HAP-1 (cell line): ENCODE measurements around the gene CCL25.
"Not testable (repeated sequence)": the region's sequence is repeated elsewhere in the genome, so short reads cannot be mapped to it uniquely, and the experiment has no call there.

Source experiments
- DNase-seq, 2 experiments: peaks; one replicate each; pipeline ENCODE4 v3.0.0-alpha.2; 2016 to 2020; ENCODE audit warnings: low spot score in 2 of 2
- H3K27me3 ChIP-seq: fragments of 250-450 bp; sonication (Bioruptor Pico); 2 replicates; pipeline ENCODE4 v1.5.1; 2020; ENCODE audit warnings: low read depth, mild to moderate bottlenecking, moderate library complexity
- H3K36me3 ChIP-seq: fragments of 250-450 bp; sonication (Bioruptor Pico); replicated peaks from 2 replicates; pipeline ENCODE4 v1.5.1; 2020; ENCODE audit warnings: mild to moderate bottlenecking
- H3K4me1 ChIP-seq: fragments of 250-450 bp; sonication (Bioruptor Pico); 2 replicates; pipeline ENCODE4 v1.5.1; 2020; ENCODE audit warnings: mild to moderate bottlenecking
- H3K4me3 ChIP-seq: fragments of 250-450 bp; sonication (Bioruptor Pico); 2 replicates; pipeline ENCODE4 v1.5.1; 2020; ENCODE audit warnings: mild to moderate bottlenecking, moderate library complexity
- H3K9me3 ChIP-seq: fragments of 250-450 bp; sonication (Bioruptor Pico); 2 replicates; pipeline ENCODE4 v1.5.1; 2020; ENCODE audit warnings: mild to moderate bottlenecking, moderate library complexity
- in situ Hi-C: fragments of 300-500 bp; cut with MboI; formaldehyde crosslinking; loops from 3 replicates; pipeline ENCODE4 v1.14.3; 2020; ENCODE audit warnings: low sequenced_read_pairs, inconsistent platforms, mixed read lengths

The CCL25 gene

GRCh38 chr19:8033287-8034177 is 19.0 kb upstream of the CCL25 start:
- DNase-seq, H3K36me3 ChIP-seq, H3K4me3 ChIP-seq, H3K4me1 ChIP-seq, H3K27me3 ChIP-seq, H3K9me3 ChIP-seq, in situ Hi-C loops: not testable (repeated sequence)

- H3K9me3 ChIP-seq: no peaks in the 10 kb centered on the region
- in situ Hi-C loops: no loop called here
- no peaks in the 10 kb centered on the region for H3K4me1 ChIP-seq
- no peak for DNase-seq
- H3K36me3 ChIP-seq: no peaks in the 10 kb centered on the region
- no peak overlapping the region for H3K4me3 ChIP-seq
- no peaks in the 10 kb centered on the region for H3K27me3 ChIP-seq
These were observed 18.4 kb upstream of the CCL25 start for GRCh38 chr19:8034178-8034525.

GRCh38 chr19:8036434-8037099 is 16.0 kb upstream of the CCL25 start:
- no peaks in the 10 kb centered on the region for H3K4me1 ChIP-seq
- H3K36me3 ChIP-seq: no peaks in the 10 kb centered on the region
- H3K9me3 ChIP-seq: no peaks in the 10 kb centered on the region
- DNase-seq: no peak
- in situ Hi-C loops: no loop called here
- H3K27me3 ChIP-seq: no peaks in the 10 kb centered on the region
- no peak overlapping the region for H3K4me3 ChIP-seq

- Histone ChIP-seq H3K27me3 (no peaks in the 10 kb centered on the region), H3K4me1 (no peaks in the 10 kb centered on the region), H3K9me3 (no peaks in the 10 kb centered on the region), H3K36me3 (no peaks in the 10 kb centered on the region), H3K4me3 (no peak overlapping the region)
- DNase-seq: no peak
- in situ Hi-C loops: no loop called here
These were observed 13.7 kb upstream of the CCL25 start for GRCh38 chr19:8038815-8039214.

- Histone ChIP-seq H3K4me3 (no peak overlapping the region), H3K4me1 (no peaks in the 10 kb centered on the region), H3K27me3 (no peaks in the 10 kb centered on the region), H3K9me3 (no peaks in the 10 kb centered on the region), H3K36me3 (no peaks in the 10 kb centered on the region)
- in situ Hi-C loops: no loop called here
- no peak for DNase-seq
These were observed 13.3 kb upstream of the CCL25 start for GRCh38 chr19:8039231-8039630.

GRCh38 chr19:8041531-8041931 is 11.0 kb upstream of the CCL25 start:
- no peaks in the 10 kb centered on the region for H3K27me3 ChIP-seq
- no peaks in the 10 kb centered on the region for H3K9me3 ChIP-seq
- in situ Hi-C loops: no loop called here
- H3K4me1 ChIP-seq: no peaks in the 10 kb centered on the region
- H3K36me3 ChIP-seq: no peaks in the 10 kb centered on the region
- no peak overlapping the region for H3K4me3 ChIP-seq
- no peak for DNase-seq

- Histone ChIP-seq H3K9me3 (no peaks in the 10 kb centered on the region), H3K27me3 (no peaks in the 10 kb centered on the region), H3K4me1 (no peaks in the 10 kb centered on the region), H3K4me3 (no peak overlapping the region), H3K36me3 (no peaks in the 10 kb centered on the region)
- in situ Hi-C loops: no loop called here
- no peak for DNase-seq
These were observed 9.7 kb upstream of the CCL25 start for GRCh38 chr19:8042900-8043299.

- no peaks in the 10 kb centered on the region for H3K4me1 ChIP-seq
- H3K27me3 ChIP-seq: no peaks in the 10 kb centered on the region
- in situ Hi-C loops: no loop called here
- DNase-seq: no peak
- no peaks in the 10 kb centered on the region for H3K36me3 ChIP-seq
- H3K4me3 ChIP-seq: no peak overlapping the region
- H3K9me3 ChIP-seq: no peaks in the 10 kb centered on the region
These were observed 8.5 kb upstream of the CCL25 start for GRCh38 chr19:8044018-8044417.

- no peaks in the 10 kb centered on the region; the same call in 1 of the 2 replicates for H3K27me3 ChIP-seq
- H3K4me1 ChIP-seq: peaks cover 7% of the 10 kb centered on the region
- no peak overlapping the region for H3K4me3 ChIP-seq
- H3K36me3 ChIP-seq: no peaks in the 10 kb centered on the region
- no peak for DNase-seq
- H3K9me3 ChIP-seq: no peaks in the 10 kb centered on the region
- in situ Hi-C loops: no loop called here
These were observed 6.5 kb upstream of the CCL25 start for GRCh38 chr19:8045872-8046568.

- peaks cover 7% of the 10 kb centered on the region for H3K4me1 ChIP-seq
- H3K4me3 ChIP-seq: no peak overlapping the region
- no peaks in the 10 kb centered on the region for H3K36me3 ChIP-seq
- no peaks in the 10 kb centered on the region; the same call in 1 of the 2 replicates for H3K27me3 ChIP-seq
- no peak for DNase-seq
- in situ Hi-C loops: no loop called here
- H3K9me3 ChIP-seq: no peaks in the 10 kb centered on the region
These were observed 5.9 kb upstream of the CCL25 start for GRCh38 chr19:8046569-8047165.

- no peaks in the 10 kb centered on the region for H3K9me3 ChIP-seq
- no peaks in the 10 kb centered on the region for H3K36me3 ChIP-seq
- H3K4me3 ChIP-seq: peak overlapping the region; percentile 41
- H3K27me3 ChIP-seq: no peaks in the 10 kb centered on the region; the same call in 1 of the 2 replicates
- DNase-seq: peak; percentile 94 to 100
- in situ Hi-C loops: no loop called here
- peaks cover 7% of the 10 kb centered on the region for H3K4me1 ChIP-seq
These were observed 2.1 kb upstream of the CCL25 start for GRCh38 chr19:8050274-8051096.

- H3K9me3 ChIP-seq: no peaks in the 10 kb centered on the region
- H3K27me3 ChIP-seq: no peaks in the 10 kb centered on the region; the same call in 1 of the 2 replicates
- in situ Hi-C loops: no loop called here
- no peak overlapping the region for H3K4me3 ChIP-seq
- DNase-seq: no peak
- H3K4me1 ChIP-seq: peaks cover 7% of the 10 kb centered on the region
- H3K36me3 ChIP-seq: no peaks in the 10 kb centered on the region
These were observed 1.6 kb downstream of the CCL25 start for GRCh38 chr19:8054169-8054568.

GRCh38 chr19:8056533-8056932 is 4.0 kb downstream of the CCL25 start:
- in situ Hi-C loops: no loop called here
- no peaks in the 10 kb centered on the region for H3K36me3 ChIP-seq
- no peaks in the 10 kb centered on the region for H3K9me3 ChIP-seq
- no peak for DNase-seq
- no peak overlapping the region for H3K4me3 ChIP-seq
- H3K27me3 ChIP-seq: no peaks in the 10 kb centered on the region
- H3K4me1 ChIP-seq: no peaks in the 10 kb centered on the region
